Peyer's patch (tissue), 4 donors: ENCODE results near the gene PLCH2.

Experiments used
- CTCF ChIP-seq, 6 experiments: fragments of 450-650 bp in 4 of 6; fragments of 200-600 bp in 2 of 6; sonication (generic) in 1 of 6; IDR thresholded peaks; one replicate each; pipeline ENCODE4 v1.5.1; 2017 to 2019; ENCODE audit warnings: antibody characterized with exemption in 6 of 6, mild to moderate bottlenecking in 3 of 6, moderate library complexity in 1 of 6
- POLR2A ChIP-seq, 2 donors: fragments of 450-650 bp; IDR thresholded peaks; one replicate each; pipeline ENCODE4 v1.5.1; 2017; ENCODE audit warnings: antibody characterized with exemption in 2 of 2, mild to moderate bottlenecking in 2 of 2, moderate library complexity in 2 of 2

- TF ChIP-seq CTCF (IDR thresholded peaks at IDR 0.05) (no peak), POLR2A (IDR thresholded peaks at IDR 0.05) (no peak)
Observed at GRCh38 chr1:2479186-2479585, 3.1 kb downstream of the PLCH2 start.
